Diencephalon (tissue), 1 donor: Measurements from ENCODE around the gene ADAP1. TPM values are rescaled to one million over a fixed set of nuclear protein-coding genes. Genes with fewer than 3 reads are reported as not detected.

ENCODE experiments used
- total RNA-seq: library from RNA; depleted of rRNA; stranded (reverse); fragments of >200 nt; gene quantifications from one replicate; pipeline ENCODE4 v1.2.3, GENCODE V29; 2014

Gene ADAP1, protein sequence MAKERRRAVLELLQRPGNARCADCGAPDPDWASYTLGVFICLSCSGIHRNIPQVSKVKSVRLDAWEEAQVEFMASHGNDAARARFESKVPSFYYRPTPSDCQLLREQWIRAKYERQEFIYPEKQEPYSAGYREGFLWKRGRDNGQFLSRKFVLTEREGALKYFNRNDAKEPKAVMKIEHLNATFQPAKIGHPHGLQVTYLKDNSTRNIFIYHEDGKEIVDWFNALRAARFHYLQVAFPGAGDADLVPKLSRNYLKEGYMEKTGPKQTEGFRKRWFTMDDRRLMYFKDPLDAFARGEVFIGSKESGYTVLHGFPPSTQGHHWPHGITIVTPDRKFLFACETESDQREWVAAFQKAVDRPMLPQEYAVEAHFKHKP
- 50.3 TPM for total RNA-seq

DNA sequence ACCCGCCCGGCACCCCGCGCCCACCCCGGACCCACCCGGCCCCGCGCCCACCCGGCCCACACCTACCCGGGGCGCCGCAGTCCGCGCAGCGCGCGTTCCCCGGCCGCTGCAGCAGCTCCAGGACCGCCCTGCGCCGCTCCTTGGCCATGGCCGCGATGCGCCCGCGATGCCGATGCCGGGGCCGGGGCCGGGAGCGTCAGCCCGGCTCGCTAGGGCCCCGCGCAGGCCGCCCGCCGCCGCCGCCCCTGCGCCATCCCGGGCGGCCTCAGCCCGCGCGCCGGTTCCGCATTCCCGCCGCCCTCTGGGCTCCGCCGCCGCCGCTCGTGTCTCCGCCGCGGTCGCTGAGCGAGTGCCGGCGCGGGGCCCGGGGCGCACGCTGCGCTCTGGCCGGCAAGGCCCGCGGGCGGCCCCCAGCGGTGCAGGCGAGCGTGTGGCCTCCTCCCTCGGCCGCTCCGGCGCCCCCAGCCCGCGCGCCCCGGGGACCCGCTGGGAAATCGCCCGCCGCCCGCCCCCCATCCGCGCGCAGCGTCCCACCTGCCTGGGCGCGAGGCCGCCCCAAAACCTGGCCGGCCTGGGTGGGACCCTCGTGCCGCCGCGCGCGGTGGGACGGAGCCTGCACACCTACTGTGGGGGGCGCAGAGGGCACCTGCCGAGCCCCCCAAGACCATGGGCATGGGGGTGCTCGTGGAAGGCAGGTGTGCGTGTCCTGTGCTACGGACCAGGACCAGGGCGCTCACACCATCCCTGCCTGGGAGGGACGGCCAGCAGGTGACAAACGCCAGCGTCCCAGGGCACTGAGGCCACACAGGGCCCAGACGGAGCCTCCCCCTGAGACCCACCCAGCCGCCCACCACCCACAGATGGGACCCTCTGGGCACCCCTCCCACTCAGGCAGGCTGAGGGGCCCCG lies at the start of gene ADAP1:
Gene ADAP1, minus strand, starts transcription at position 351 of the 909 bp plus-strand sequence. Its CDS starts 203 bp downstream, at position 148.

DNA sequence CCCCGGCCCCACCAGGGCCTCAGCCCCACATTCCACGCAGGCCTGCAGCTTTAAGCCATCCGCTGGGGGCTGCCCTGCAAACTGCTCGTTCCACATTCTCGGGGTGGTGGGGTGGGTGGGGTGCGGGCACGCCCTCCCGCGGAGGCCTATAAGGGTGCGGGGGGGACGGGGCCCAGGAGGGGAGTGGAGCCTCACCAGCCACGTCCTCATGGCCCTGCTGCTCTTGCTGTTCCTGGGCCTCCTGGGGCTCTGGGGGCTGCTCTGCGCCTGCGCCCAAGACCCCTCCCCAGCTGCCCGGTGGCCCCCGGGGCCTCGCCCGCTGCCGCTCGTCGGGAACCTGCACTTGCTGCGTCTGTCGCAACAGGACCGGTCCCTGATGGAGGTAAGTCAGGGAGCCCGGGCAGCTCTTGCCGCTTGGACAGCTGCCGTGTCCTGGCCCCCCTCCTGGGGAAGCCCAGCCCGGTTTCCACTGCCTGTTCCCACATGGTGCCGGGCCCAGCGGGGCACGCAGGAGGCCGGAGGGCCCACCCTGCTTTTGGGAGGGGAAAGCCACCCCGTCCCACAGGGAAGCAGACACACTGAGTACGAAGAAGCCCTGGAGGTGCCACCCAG lies 28.6 kb upstream of the ADAP1 start, which contains the start of gene CYP2W1:
Gene CYP2W1, plus strand, starts transcription at position 178 of the 612 bp plus-strand sequence. Its CDS starts 31 bp downstream, at position 209.

GRCh38 chr7:974820-975681 lies 20.6 kb upstream of the ADAP1 start, which contains the start of gene COX19:
Gene COX19 (minus strand): TSS chr7:975549. CDS start chr7:975509, 40 bp downstream.

GRCh38 chr7:876077-876971 lies 78.2 kb downstream of the ADAP1 start, which contains the start of gene GET4:
Gene GET4 (plus strand): TSS chr7:876554. CDS start chr7:876646, 92 bp downstream.

Other genes starting within 250 kb of the ADAP1 start
- 9.0 TPM for gene DNAAF5, start 228.0 kb downstream of the ADAP1 start, total RNA-seq
- 133 TPM for gene PRKAR1B, start 227.4 kb downstream of the ADAP1 start, total RNA-seq
- gene SUN1, start 122.2 kb downstream of the ADAP1 start, total RNA-seq, result 128 TPM
- gene GET4, start 78.1 kb downstream of the ADAP1 start, total RNA-seq, result 17.5 TPM
- 21.7 TPM for gene COX19, start 20.9 kb upstream of the ADAP1 start, total RNA-seq
- not detected for gene CYP2W1, start 28.5 kb upstream of the ADAP1 start, total RNA-seq
- 3.2 TPM for gene GPR146, start 89.9 kb upstream of the ADAP1 start, total RNA-seq
- 3.0 TPM for gene GPER1, start 133.4 kb upstream of the ADAP1 start, total RNA-seq
- 28.6 TPM for gene ZFAND2A, start 205.5 kb upstream of the ADAP1 start, total RNA-seq